ENCODE measurements around the gene CNTNAP2. TPM values are rescaled to one million over a fixed set of nuclear protein-coding genes. Genes with fewer than 3 reads are reported as not detected.

CNTNAP2 gene
- total RNA-seq, 2 experiments from 2014 or later: not detected

- Mint-ChIP-seq H3K27me3 (no peaks in the 10 kb centered on the region), H3K4me1 (ENCODE audit: low read depth) (no peaks in the 10 kb centered on the region), H3K4me3 (no peak overlapping the region), H3K9me3 (peaks cover 20% of the 10 kb centered on the region), H3K27ac (no peak overlapping the region), H3K36me3 (no peaks in the 10 kb centered on the region)
- ChIA-PET CTCF (no interaction called here), POLR2A (no interaction called here)
- no peak for DNase-seq
- intact Hi-C loops (cut with micrococcal nuclease): no loop called here
Observed at GRCh38 chr7:147013825-147014224, 897.2 kb downstream of the CNTNAP2 start.

GRCh38 chr7:147014286-147014955, 897.8 kb downstream of the CNTNAP2 start:
- H3K27ac Mint-ChIP-seq: no peak overlapping the region
- ChIA-PET CTCF (no interaction called here), POLR2A (no interaction called here)
- H3K36me3 Mint-ChIP-seq: no peaks in the 10 kb centered on the region
- DNase-seq: no peak
- no peaks in the 10 kb centered on the region for H3K4me1 Mint-ChIP-seq (ENCODE audit: low read depth)
- H3K9me3 Mint-ChIP-seq: peaks cover 16% of the 10 kb centered on the region
- no peak overlapping the region for H3K4me3 Mint-ChIP-seq
- intact Hi-C loops (cut with micrococcal nuclease): no loop called here
- H3K27me3 Mint-ChIP-seq: no peaks in the 10 kb centered on the region

GRCh38 chr7:147015999-147016398, 899.4 kb downstream of the CNTNAP2 start:
- CTCF ChIA-PET: no interaction called here
- DNase-seq: no peak
- Mint-ChIP-seq H3K36me3 (no peaks in the 10 kb centered on the region), H3K27ac (no peak overlapping the region), H3K27me3 (no peaks in the 10 kb centered on the region), H3K9me3 (peaks cover 12% of the 10 kb centered on the region), H3K4me3 (no peak overlapping the region), H3K4me1 (ENCODE audit: low read depth) (no peaks in the 10 kb centered on the region)
- intact Hi-C loops (cut with micrococcal nuclease): no loop called here
- POLR2A ChIA-PET: no interaction called here

GRCh38 chr7:147022056-147022455, 905.5 kb downstream of the CNTNAP2 start:
- H3K9me3 Mint-ChIP-seq: peaks cover 12% of the 10 kb centered on the region
- H3K36me3 Mint-ChIP-seq: no peaks in the 10 kb centered on the region
- no peak overlapping the region for H3K4me3 Mint-ChIP-seq
- H3K27me3 Mint-ChIP-seq: no peaks in the 10 kb centered on the region
- intact Hi-C loops (cut with micrococcal nuclease): no loop called here
- POLR2A ChIA-PET: no interaction called here
- H3K4me1 Mint-ChIP-seq (ENCODE audit: low read depth): no peaks in the 10 kb centered on the region
- H3K27ac Mint-ChIP-seq: no peak overlapping the region
- CTCF ChIA-PET: no interaction called here
- no peak for DNase-seq

GRCh38 chr7:147023440-147023839, 906.8 kb downstream of the CNTNAP2 start:
- DNase-seq: no peak
- Mint-ChIP-seq H3K36me3 (no peaks in the 10 kb centered on the region), H3K4me1 (ENCODE audit: low read depth) (no peaks in the 10 kb centered on the region), H3K4me3 (no peak overlapping the region), H3K27me3 (no peaks in the 10 kb centered on the region), H3K9me3 (peaks cover 13% of the 10 kb centered on the region), H3K27ac (no peak overlapping the region)
- ChIA-PET CTCF (no interaction called here), POLR2A (no interaction called here)
- intact Hi-C loops (cut with micrococcal nuclease): no loop called here

GRCh38 chr7:147029953-147030352, 913.4 kb downstream of the CNTNAP2 start:
- no peak overlapping the region for H3K4me3 Mint-ChIP-seq
- H3K4me1 Mint-ChIP-seq (ENCODE audit: low read depth): no peaks in the 10 kb centered on the region
- no peaks in the 10 kb centered on the region for H3K27me3 Mint-ChIP-seq
- no peak for DNase-seq
- POLR2A ChIA-PET: no interaction called here
- intact Hi-C loops (cut with micrococcal nuclease): no loop called here
- CTCF ChIA-PET: no interaction called here
- H3K9me3 Mint-ChIP-seq: peaks cover 19% of the 10 kb centered on the region
- H3K36me3 Mint-ChIP-seq: no peaks in the 10 kb centered on the region
- no peak overlapping the region for H3K27ac Mint-ChIP-seq

GRCh38 chr7:147033641-147034040, 917.0 kb downstream of the CNTNAP2 start:
- no peak for DNase-seq
- ChIA-PET POLR2A (no interaction called here), CTCF (no interaction called here)
- Mint-ChIP-seq H3K27ac (no peak overlapping the region), H3K9me3 (peaks cover 12% of the 10 kb centered on the region), H3K4me1 (ENCODE audit: low read depth) (no peaks in the 10 kb centered on the region), H3K4me3 (no peak overlapping the region), H3K36me3 (no peaks in the 10 kb centered on the region), H3K27me3 (no peaks in the 10 kb centered on the region)
- intact Hi-C loops (cut with micrococcal nuclease): no loop called here

- POLR2A ChIA-PET: no interaction called here
- DNase-seq: no peak
- H3K27me3 Mint-ChIP-seq: no peaks in the 10 kb centered on the region
Observed at GRCh38 chr7:147041438-147041837, 924.8 kb downstream of the CNTNAP2 start.

GRCh38 chr7:147044941-147045340, 928.3 kb downstream of the CNTNAP2 start:
- Mint-ChIP-seq H3K4me3 (no peak overlapping the region), H3K4me1 (ENCODE audit: low read depth) (no peaks in the 10 kb centered on the region), H3K36me3 (no peaks in the 10 kb centered on the region), H3K27ac (no peak overlapping the region), H3K9me3 (peaks cover 9% of the 10 kb centered on the region), H3K27me3 (no peaks in the 10 kb centered on the region)
- CTCF ChIA-PET: no interaction called here
- POLR2A ChIA-PET: no interaction called here
- intact Hi-C loops (cut with micrococcal nuclease): no loop called here
- DNase-seq: no peak

More at GRCh38 chr7:147041438-147041837, 924.8 kb downstream of the CNTNAP2 start:
- Mint-ChIP-seq H3K4me3 (no peak overlapping the region), H3K9me3 (peaks cover 5% of the 10 kb centered on the region), H3K27ac (no peak overlapping the region), H3K4me1 (ENCODE audit: low read depth) (no peaks in the 10 kb centered on the region), H3K36me3 (no peaks in the 10 kb centered on the region)
- intact Hi-C loops (cut with micrococcal nuclease): no loop called here
- CTCF ChIA-PET: no interaction called here

- H3K9me3 Mint-ChIP-seq: peaks cover 12% of the 10 kb centered on the region
- intact Hi-C loops (cut with micrococcal nuclease): no loop called here
- no peak for DNase-seq
- POLR2A ChIA-PET: no interaction called here
- H3K4me3 Mint-ChIP-seq: no peak overlapping the region
- H3K27me3 Mint-ChIP-seq: no peaks in the 10 kb centered on the region
- CTCF ChIA-PET: no interaction called here
- H3K4me1 Mint-ChIP-seq (ENCODE audit: low read depth): no peaks in the 10 kb centered on the region
- H3K36me3 Mint-ChIP-seq: no peaks in the 10 kb centered on the region
- H3K27ac Mint-ChIP-seq: no peak overlapping the region
Observed at GRCh38 chr7:147047696-147048095, 931.1 kb downstream of the CNTNAP2 start.

GRCh38 chr7:147048864-147049263, 932.3 kb downstream of the CNTNAP2 start:
- no peaks in the 10 kb centered on the region for H3K4me1 Mint-ChIP-seq (ENCODE audit: low read depth)
- no peak overlapping the region for H3K4me3 Mint-ChIP-seq
- no peak for DNase-seq
- ChIA-PET POLR2A (no interaction called here), CTCF (no interaction called here)
- no peak overlapping the region for H3K27ac Mint-ChIP-seq
- intact Hi-C loops (cut with micrococcal nuclease): no loop called here
- H3K36me3 Mint-ChIP-seq: no peaks in the 10 kb centered on the region
- H3K27me3 Mint-ChIP-seq: no peaks in the 10 kb centered on the region
- H3K9me3 Mint-ChIP-seq: peaks cover 12% of the 10 kb centered on the region

GRCh38 chr7:147052818-147053217, 936.2 kb downstream of the CNTNAP2 start:
- H3K4me1 Mint-ChIP-seq (ENCODE audit: low read depth): no peaks in the 10 kb centered on the region
- POLR2A ChIA-PET: no interaction called here
- no peaks in the 10 kb centered on the region for H3K36me3 Mint-ChIP-seq
- no peak overlapping the region for H3K4me3 Mint-ChIP-seq
- DNase-seq: no peak
- intact Hi-C loops (cut with micrococcal nuclease): no loop called here
- CTCF ChIA-PET: no interaction called here
- H3K27me3 Mint-ChIP-seq: no peaks in the 10 kb centered on the region
- H3K9me3 Mint-ChIP-seq: peaks cover 14% of the 10 kb centered on the region
- H3K27ac Mint-ChIP-seq: no peak overlapping the region

- intact Hi-C loops (cut with micrococcal nuclease): no loop called here
- H3K9me3 Mint-ChIP-seq: peaks cover 10% of the 10 kb centered on the region
- H3K27me3 Mint-ChIP-seq: no peaks in the 10 kb centered on the region
- POLR2A ChIA-PET: no interaction called here
- DNase-seq: no peak
- CTCF ChIA-PET: no interaction called here
- no peaks in the 10 kb centered on the region for H3K4me1 Mint-ChIP-seq (ENCODE audit: low read depth)
- H3K27ac Mint-ChIP-seq: no peak overlapping the region
- no peak overlapping the region for H3K4me3 Mint-ChIP-seq
- no peaks in the 10 kb centered on the region for H3K36me3 Mint-ChIP-seq
Observed at GRCh38 chr7:147053746-147054145, 937.1 kb downstream of the CNTNAP2 start.
